Limb (tissue), 2 donors: ENCODE data around the gene FCER1G.

Experiments
- DNase-seq, 2 donors: peaks; one replicate each; pipeline ENCODE4 v3.0.0-alpha.2; 2016; ENCODE audit errors: extremely low spot score in 2 of 2

FCER1G gene

DNA sequence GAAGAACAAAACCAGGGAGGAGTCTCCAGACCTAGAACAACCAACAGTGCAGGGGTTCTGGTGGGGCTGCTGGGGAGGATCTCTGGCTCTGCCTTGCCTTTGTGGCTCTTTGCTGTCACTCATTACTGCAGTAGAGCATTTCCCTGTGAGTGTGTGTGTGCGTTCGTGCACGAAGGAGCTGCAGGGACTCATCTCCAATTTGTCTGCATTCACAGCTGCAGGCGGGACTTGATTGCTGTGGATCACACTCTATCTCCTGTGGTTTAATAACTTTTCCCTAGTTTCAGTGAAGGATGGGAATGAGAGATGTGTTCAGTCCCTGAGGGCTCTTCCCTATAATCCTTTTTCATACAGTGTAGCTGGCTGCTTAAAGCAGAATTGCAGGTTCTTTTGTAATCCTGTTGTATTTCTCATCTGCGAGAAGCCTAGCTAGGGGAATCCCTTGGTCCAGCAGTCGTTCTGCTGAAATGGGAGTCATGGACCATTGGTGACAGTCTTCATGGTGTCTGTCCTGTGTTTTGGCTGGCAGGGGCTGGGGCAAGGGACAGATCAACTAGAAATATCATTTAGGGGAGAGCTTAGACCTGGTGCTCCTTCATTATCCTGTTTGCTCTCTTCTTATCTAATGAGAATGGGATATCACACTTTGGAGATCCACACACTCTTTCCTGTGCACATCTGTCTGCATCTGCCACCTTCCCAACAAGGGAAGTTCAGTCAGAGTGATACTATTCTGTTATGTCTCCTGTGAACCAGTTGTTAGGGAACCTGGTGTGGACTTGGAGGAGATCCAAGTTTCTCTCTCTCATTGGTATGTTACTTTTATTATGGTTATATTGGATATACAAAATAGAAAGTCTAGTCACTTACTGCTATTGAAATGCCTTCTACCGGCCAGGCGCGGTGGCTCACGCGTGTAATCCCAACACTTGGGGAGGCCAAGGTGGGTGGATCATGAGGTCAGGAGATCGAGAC is 46.5 kb downstream of the FCER1G start:
- no peak for DNase-seq

DNA sequence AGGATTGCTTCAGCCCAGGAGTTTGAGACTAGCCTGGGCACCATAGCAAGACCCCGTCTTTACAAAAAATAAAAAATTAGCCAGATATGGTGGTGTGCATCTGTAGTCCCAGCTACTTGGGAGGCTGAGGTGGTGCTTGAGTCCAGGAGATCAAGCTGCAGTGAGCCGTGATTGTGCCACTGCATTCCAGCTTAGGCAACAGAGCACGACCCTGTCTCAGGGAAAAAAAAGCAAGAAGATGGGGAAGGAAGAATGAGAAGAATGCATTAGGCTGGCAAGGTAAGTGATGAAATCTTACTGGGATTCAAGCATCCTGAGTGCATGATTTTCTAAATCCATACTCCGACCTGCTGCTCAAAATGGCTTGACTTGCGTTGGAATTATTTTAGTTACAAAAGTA is 50.2 kb downstream of the FCER1G start:
- DNase-seq = no peak

DNA sequence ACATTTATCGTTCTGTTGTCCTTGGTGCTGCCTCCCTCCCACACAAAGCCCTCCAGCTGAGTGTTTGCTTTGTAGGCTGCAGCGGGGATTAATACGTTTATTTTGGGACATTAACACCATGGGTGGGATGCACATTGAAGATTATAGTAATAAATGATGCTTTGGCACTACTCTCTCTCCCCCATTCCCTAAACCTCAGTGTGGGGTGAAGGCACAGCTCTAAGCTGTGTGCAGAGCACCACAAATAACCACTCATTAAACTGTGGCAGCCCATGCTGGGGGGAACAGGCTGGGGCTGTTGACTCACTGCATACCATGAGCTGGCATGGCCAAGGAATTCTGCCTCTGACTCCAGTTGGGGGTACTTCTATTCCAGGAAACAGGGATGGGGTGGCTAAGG is 51.1 kb downstream of the FCER1G start:
- no peak for DNase-seq

DNA sequence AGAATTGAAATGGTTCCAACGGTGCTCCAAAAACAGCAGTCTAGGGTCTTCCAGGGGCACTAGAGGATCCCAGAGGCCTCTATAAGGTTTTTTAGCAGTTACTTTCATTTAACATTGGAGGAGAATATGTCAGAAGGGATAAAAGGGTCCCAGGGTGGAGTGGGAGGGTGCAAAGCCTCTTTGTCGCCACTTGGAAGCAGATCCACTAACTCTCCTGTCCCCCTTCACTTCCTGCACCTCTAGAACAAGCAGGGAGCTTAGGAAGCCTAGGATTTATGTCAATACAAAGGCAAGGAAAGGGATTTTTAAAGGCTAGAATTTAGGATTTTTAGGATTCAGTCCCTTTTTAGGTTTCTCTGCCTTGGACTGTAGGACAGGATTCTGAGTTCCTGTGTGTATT is 51.7 kb downstream of the FCER1G start:
- no peak for DNase-seq

DNA sequence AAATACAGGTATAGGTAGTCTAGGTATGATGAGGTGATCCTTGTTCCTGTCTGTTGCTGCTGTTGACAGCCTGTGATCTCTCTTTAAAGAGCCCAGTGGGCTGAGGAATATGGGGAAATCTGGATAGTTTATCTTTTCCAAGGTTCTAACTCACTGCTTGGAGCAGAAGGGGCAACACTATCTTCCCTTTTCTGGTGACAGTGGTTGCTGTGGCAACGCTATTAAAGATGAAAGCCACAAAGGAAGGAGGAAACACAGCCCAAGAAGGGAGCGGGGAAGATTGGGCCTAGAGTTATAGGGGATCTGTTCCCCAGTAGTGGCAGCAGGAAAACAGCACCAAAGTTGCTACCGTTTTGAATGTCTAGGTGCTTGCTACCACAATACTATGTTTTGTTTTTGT is 52.2 kb downstream of the FCER1G start:
- DNase-seq = no peak
